Measurements from ENCODE around the gene PSENEN. TPM values are rescaled to one million over a fixed set of nuclear protein-coding genes. Genes with fewer than 3 reads are reported as not detected.
A peak's percentile ranks its signal among the peaks of the same experiment; 100 is the strongest.

Gene PSENEN
- total RNA-seq, 1 experiment from 2014 or later = 69.7 TPM

DNA sequence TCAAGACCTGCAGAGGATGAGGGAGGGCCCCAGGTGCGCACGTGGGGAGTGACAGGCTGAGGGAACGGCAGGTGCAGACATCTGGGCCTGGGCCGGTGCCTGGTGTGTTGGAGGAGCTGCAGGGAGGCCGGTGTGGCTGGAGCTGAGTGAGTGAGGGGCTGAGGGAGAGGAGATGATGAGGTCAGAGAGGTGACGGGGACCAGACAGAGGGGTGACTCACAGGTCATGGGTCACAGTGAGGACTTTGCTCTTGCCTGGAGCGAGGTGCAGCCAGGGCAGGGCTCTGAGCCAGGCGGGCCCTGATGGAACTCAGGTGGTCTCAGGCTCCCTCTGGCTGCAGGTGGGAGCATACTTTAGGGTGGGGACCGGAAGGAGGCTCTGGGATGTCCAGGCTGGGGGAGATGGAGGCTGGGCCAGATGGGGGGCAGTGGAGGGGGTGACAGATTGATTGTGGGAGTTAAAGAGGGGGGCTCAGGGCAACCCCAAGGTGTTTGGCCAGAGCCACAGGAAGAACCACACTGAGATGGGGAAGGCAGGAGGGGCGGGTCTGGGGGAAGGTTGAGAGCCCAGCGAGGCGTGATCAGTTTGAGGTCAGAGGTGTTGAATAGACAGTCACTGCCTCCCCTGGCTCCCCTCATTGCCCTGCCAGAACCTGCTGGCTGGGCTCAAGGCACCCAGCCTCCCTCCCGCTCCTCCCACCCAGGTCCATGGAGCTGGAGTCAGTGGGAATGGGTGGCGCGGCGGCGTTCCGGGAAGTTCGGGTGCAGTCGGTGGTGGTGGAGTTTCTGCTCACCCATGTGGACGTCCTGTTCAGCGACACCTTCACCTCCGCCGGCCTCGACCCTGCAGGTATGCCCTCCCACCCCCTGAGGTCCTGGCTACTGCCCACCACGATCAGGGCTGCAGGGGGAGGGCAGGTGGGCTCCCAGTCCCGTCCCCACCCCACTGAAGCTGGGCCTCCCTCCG is 38.3 kb downstream of the PSENEN start:
- Histone ChIP-seq H4K20me1 (ENCODE audit: control insufficient read depth, insufficient read depth, insufficient read length) (no peaks in the 10 kb centered on the region), H2BK120ac (ENCODE audit: low read depth, low read length, poor library complexity, severe bottlenecking) (no peak overlapping the region), H3K27ac (ENCODE audit: insufficient read length, low read depth, low read length) (no peak overlapping the region), H2BK15ac (ENCODE audit: low read depth, low read length) (no peak overlapping the region), H2BK12ac (ENCODE audit: insufficient read length, low read depth, low read length) (no peak overlapping the region), H3K56ac (ENCODE audit: insufficient read length, low read depth, low read length) (no peak overlapping the region), H3K4ac (ENCODE audit: low read depth, low read length) (no peak overlapping the region), H3K79me1 (ENCODE audit: insufficient read depth, low read depth, low read length, poor library complexity, severe bottlenecking) (no peaks in the 10 kb centered on the region), H4K5ac (ENCODE audit: insufficient read length, low read depth, low read length) (no peak overlapping the region), H2AFZ (ENCODE audit: low read length) (no peak overlapping the region), H4K8ac (replicated peaks; ENCODE audit: insufficient read length, low read depth, low read length) (no peak overlapping the region), H3K4me2 (ENCODE audit: insufficient read depth, insufficient read length, low read length) (peak overlapping the region; percentile 46), H3K9ac (ENCODE audit: extremely low read depth, insufficient read length, low read length) (no peak overlapping the region), H2BK5ac (ENCODE audit: insufficient read length, low read length) (no peak overlapping the region), H3T11ph (ENCODE audit: low read length) (no peak overlapping the region), H3K23ac (ENCODE audit: insufficient read length, low read depth, low read length) (no peak overlapping the region), H3K27me3 (ENCODE audit: insufficient read depth, low read length) (no peaks in the 10 kb centered on the region), H3K9me3 (ENCODE audit: control insufficient read depth, low read depth, low read length) (no peaks in the 10 kb centered on the region), H2BK20ac (ENCODE audit: low read depth, low read length, poor library complexity, severe bottlenecking) (no peak overlapping the region), H3K79me2 (ENCODE audit: insufficient read depth, low read length) (no peaks in the 10 kb centered on the region), H2AK5ac (ENCODE audit: insufficient read length, low read length) (no peak overlapping the region), H3K14ac (ENCODE audit: insufficient read depth, low read length) (no peak overlapping the region), H3K4me1 (ENCODE audit: insufficient read depth, low read length) (no peaks in the 10 kb centered on the region), H3K18ac (ENCODE audit: insufficient read length, low read depth, low read length) (no peak overlapping the region), H3K23me2 (ENCODE audit: insufficient read length, low read depth, low read length, poor library complexity, severe bottlenecking) (peaks cover 7% of the 10 kb centered on the region), H4K91ac (ENCODE audit: insufficient read length, low read depth, low read length) (no peak overlapping the region)
- no CpG with 5 or more reads among the region's 28 CpGs for WGBS (ENCODE audit: extremely low coverage, insufficient read length, low lambda C conversion rate)
- Mint-ChIP-seq H3K9me3 (no peaks in the 10 kb centered on the region; a peak in 1 of 5 replicates), H3K27me3 (ENCODE audit: low read depth) (peaks cover 1% of the 10 kb centered on the region; the same call in 1 of the 2 replicates), H3K4me3 (peak overlapping the region; percentile 60 to 61), H3K4me1 (peaks cover 23 to 40% of the 10 kb centered on the region in 2 experiments), H3K36me3 (ENCODE audit: insufficient read depth in 1 of 3, low read depth in 3 of 3) (peaks cover 0 to 8% (median 2%) of the 10 kb centered on the region in 3 experiments; a peak in 2 of 7 replicates), H3K27ac (no peak overlapping the region; a peak in 2 of 7 replicates)
- TF ChIP-seq, protein P1, sequence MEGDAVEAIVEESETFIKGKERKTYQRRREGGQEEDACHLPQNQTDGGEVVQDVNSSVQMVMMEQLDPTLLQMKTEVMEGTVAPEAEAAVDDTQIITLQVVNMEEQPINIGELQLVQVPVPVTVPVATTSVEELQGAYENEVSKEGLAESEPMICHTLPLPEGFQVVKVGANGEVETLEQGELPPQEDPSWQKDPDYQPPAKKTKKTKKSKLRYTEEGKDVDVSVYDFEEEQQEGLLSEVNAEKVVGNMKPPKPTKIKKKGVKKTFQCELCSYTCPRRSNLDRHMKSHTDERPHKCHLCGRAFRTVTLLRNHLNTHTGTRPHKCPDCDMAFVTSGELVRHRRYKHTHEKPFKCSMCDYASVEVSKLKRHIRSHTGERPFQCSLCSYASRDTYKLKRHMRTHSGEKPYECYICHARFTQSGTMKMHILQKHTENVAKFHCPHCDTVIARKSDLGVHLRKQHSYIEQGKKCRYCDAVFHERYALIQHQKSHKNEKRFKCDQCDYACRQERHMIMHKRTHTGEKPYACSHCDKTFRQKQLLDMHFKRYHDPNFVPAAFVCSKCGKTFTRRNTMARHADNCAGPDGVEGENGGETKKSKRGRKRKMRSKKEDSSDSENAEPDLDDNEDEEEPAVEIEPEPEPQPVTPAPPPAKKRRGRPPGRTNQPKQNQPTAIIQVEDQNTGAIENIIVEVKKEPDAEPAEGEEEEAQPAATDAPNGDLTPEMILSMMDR (conservative IDR thresholded peaks at IDR 0.05) = peak; percentile 50
- peak; percentile 76 for DNase-seq
